WI38 (cell line): Measurements from ENCODE around the gene HAGHL.

Experiments used
- H3K4me3 ChIP-seq: 2 replicates; pipeline ENCODE4 v1.5.1; 2011; ENCODE audit warnings: low read depth, mild to moderate bottlenecking, control low read depth, low read length
- TF ChIP-seq, protein P1 (sequence below): IDR thresholded peaks from 2 replicates; pipeline ENCODE4 v1.5.1; 2012; ENCODE audit warnings: low read depth, mild to moderate bottlenecking, control low read depth, low read length

Gene HAGHL

GRCh38 chr16:716768-717325, 10.1 kb upstream of the HAGHL start:
- TF ChIP-seq, protein P1, sequence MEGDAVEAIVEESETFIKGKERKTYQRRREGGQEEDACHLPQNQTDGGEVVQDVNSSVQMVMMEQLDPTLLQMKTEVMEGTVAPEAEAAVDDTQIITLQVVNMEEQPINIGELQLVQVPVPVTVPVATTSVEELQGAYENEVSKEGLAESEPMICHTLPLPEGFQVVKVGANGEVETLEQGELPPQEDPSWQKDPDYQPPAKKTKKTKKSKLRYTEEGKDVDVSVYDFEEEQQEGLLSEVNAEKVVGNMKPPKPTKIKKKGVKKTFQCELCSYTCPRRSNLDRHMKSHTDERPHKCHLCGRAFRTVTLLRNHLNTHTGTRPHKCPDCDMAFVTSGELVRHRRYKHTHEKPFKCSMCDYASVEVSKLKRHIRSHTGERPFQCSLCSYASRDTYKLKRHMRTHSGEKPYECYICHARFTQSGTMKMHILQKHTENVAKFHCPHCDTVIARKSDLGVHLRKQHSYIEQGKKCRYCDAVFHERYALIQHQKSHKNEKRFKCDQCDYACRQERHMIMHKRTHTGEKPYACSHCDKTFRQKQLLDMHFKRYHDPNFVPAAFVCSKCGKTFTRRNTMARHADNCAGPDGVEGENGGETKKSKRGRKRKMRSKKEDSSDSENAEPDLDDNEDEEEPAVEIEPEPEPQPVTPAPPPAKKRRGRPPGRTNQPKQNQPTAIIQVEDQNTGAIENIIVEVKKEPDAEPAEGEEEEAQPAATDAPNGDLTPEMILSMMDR: no peak
- H3K4me3 ChIP-seq: no peak overlapping the region

- TF ChIP-seq, protein P1: no peak
- no peak overlapping the region for H3K4me3 ChIP-seq
Observed at GRCh38 chr16:717450-718245, 9.3 kb upstream of the HAGHL start.

- no peak overlapping the region for H3K4me3 ChIP-seq
- TF ChIP-seq, protein P1: no peak
Observed at GRCh38 chr16:718389-718788, 8.5 kb upstream of the HAGHL start.

GRCh38 chr16:718922-719321, 8.0 kb upstream of the HAGHL start:
- H3K4me3 ChIP-seq: no peak overlapping the region
- TF ChIP-seq, protein P1: no peak

GRCh38 chr16:719815-720446, 7.0 kb upstream of the HAGHL start:
- TF ChIP-seq, protein P1: no peak
- peak overlapping the region; percentile 77 for H3K4me3 ChIP-seq

GRCh38 chr16:720447-720989, 6.4 kb upstream of the HAGHL start:
- peak overlapping the region; percentile 77 for H3K4me3 ChIP-seq
- TF ChIP-seq, protein P1: 0 out of 2 replicates have a peak, but pooled peaks have one; percentile 10
